ENCODE data around the gene FBLN5.

- TF ChIP-seq, protein P1, sequence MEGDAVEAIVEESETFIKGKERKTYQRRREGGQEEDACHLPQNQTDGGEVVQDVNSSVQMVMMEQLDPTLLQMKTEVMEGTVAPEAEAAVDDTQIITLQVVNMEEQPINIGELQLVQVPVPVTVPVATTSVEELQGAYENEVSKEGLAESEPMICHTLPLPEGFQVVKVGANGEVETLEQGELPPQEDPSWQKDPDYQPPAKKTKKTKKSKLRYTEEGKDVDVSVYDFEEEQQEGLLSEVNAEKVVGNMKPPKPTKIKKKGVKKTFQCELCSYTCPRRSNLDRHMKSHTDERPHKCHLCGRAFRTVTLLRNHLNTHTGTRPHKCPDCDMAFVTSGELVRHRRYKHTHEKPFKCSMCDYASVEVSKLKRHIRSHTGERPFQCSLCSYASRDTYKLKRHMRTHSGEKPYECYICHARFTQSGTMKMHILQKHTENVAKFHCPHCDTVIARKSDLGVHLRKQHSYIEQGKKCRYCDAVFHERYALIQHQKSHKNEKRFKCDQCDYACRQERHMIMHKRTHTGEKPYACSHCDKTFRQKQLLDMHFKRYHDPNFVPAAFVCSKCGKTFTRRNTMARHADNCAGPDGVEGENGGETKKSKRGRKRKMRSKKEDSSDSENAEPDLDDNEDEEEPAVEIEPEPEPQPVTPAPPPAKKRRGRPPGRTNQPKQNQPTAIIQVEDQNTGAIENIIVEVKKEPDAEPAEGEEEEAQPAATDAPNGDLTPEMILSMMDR (IDR thresholded peaks at IDR 0.05; ENCODE audit: low read depth, low read length, poor library complexity, severe bottlenecking), result no peak
- no peak for TF ChIP-seq EZH2phosphoT487 (IDR thresholded peaks at IDR 0.05; ENCODE audit: borderline replicate concordance, low read length)
These were observed 50.3 kb downstream of the FBLN5 start for GRCh38 chr14:91897106-91897701.
